Measurements from ENCODE around the gene ABHD17A. TPM values are rescaled to one million over a fixed set of nuclear protein-coding genes. Genes with fewer than 3 reads are reported as not detected.

ABHD17A gene
- total and polyA plus RNA-seq, 2 of the 8 experiments (the other 6 are each of a cell fraction or from before 2014, with no cell fraction given): 41.2 to 87.4 TPM

DNA sequence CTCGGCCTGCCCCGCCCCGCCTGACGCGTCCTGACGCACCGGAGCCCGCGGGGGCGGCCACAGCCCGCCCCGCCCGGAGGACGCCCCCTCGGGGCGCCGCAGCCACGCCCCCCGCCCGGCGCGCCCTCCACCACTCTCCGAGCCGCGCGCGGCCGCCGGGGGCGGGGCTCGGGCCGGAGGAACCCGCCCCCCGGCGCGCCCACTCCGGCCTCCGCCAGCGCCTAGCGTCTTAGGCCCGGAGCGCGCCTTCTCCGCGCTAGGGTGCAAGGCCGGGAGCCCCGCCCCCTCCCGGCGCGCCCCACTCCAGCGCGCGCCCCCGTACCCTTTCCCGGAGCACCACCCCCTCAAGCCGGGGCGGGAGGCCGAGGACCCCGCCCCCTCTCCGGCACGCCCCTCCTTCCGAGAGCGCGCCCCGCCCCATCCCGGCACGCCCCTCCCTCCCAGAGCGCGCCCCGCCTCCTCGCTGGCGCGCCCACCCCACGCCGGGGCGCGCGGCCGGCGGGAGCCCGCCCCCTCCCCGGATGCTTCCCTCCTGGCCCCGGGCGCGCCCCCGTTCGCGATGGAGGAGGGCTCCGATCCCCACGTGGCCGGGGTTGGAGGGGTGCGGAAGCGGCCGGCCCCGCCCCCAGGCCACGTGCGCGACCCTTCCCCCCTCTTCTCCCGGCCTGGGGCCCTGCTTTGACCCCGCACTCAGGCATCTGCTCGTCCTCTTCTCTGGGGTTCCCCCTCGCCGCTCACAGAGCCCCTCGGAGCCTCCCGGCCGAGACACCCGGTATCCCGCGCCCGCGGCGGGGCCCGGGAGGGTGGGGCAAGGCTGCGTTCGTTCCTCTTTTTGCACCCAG is 21.4 kb downstream of the ABHD17A start (continued):
- TF ChIP-seq CTBP2 (IDR thresholded peaks at IDR 0.05; ENCODE audit: borderline replicate concordance, insufficient read depth, insufficient read length, low read length): no peak
- peak in 1 of 2 experiments; percentile 43; a peak in 2 of 4 replicates for TF ChIP-seq SIN3A (conservative IDR thresholded peaks at IDR 0.05 in 1 of 2, IDR thresholded peaks at IDR 0.05 in 1 of 2; ENCODE audit: low read depth in 1 of 2, low read length in 2 of 2)
- TF ChIP-seq POLR2A (IDR thresholded peaks at IDR 0.05; ENCODE audit: control extremely low read depth in 1 of 2, low read depth in 2 of 2, low read length in 2 of 2): peak in 1 of 2 experiments; percentile 42; a peak in 1 of 3 replicates
- TF ChIP-seq PHF8 (conservative IDR thresholded peaks at IDR 0.05; ENCODE audit: low read depth, low read length): peak; percentile 65
- TF ChIP-seq POLR2AphosphoS5 (IDR thresholded peaks at IDR 0.05; ENCODE audit: low read depth, low read length): peak; percentile 46; the same call in 1 of the 2 replicates
